CD8-positive, alpha-beta memory T cell (primary cell): ENCODE results near the gene BICC1. TPM values are rescaled to one million over a fixed set of nuclear protein-coding genes. Genes with fewer than 3 reads are reported as not detected.

ENCODE experiments used
- CTCF ChIA-PET: fragments of 350-600 bp; sonication (Branson Sonifier 250); formaldehyde crosslinking; loops from one replicate; lab custom pipeline; 2021; ENCODE audit warnings: antibody characterized with exemption; lab: Charles Lee
- POLR2A ChIA-PET: fragments of 350-600 bp; sonication (Branson Sonifier 250); formaldehyde crosslinking; loops from one replicate; lab custom pipeline; 2021; ENCODE audit warnings: antibody characterized with exemption; lab: Charles Lee
- DNase-seq, 5 donors: peaks; one replicate each; pipeline versions ENCODE4 v3.0.0 to v3.0.0-alpha.2; 2020 to 2022; ENCODE audit warnings: mixed read lengths in 1 of 5
- H3K27ac ChIP-seq: one replicate; pipeline ENCODE4 v1.7.0; 2013; ENCODE audit warnings: low read depth, mild to moderate bottlenecking, low read length, moderate library complexity
- H3K27me3 ChIP-seq: 2 replicates; pipeline ENCODE4 v1.7.0; 2013; ENCODE audit warnings: low read length, mild to moderate bottlenecking; ENCODE audit not compliant: insufficient read depth, poor library complexity, severe bottlenecking
- H3K36me3 ChIP-seq: 2 replicates; pipeline ENCODE4 v1.7.0; 2013; ENCODE audit warnings: mild to moderate bottlenecking, low read length, moderate library complexity; ENCODE audit not compliant: insufficient read depth
- H3K4me1 ChIP-seq: 2 replicates; pipeline ENCODE4 v1.7.0; 2013; ENCODE audit warnings: mild to moderate bottlenecking, low read length, moderate library complexity; ENCODE audit not compliant: insufficient read depth
- H3K4me3 ChIP-seq: 2 replicates; pipeline ENCODE4 v1.7.0; 2013; ENCODE audit warnings: mild to moderate bottlenecking, low read length
- H3K9me3 ChIP-seq: 2 replicates; pipeline ENCODE4 v1.7.0; 2013; ENCODE audit warnings: mild to moderate bottlenecking, low read length
- H3K27ac Mint-ChIP-seq, 8 donors: one replicate each; pipeline ENCODE4 v1.8.0; 2020 to 2021; ENCODE audit warnings: mixed read lengths in 8 of 8, mild to moderate bottlenecking in 6 of 8, inconsistent platforms in 3 of 8, moderate library complexity in 3 of 8
- H3K27me3 Mint-ChIP-seq, 2 donors: one replicate each; pipeline ENCODE4 v1.8.0; 2020 to 2021; ENCODE audit warnings: mixed read lengths in 2 of 2, mild to moderate bottlenecking in 1 of 2, moderate library complexity in 1 of 2
- H3K36me3 Mint-ChIP-seq, 3 donors: one replicate each; pipeline ENCODE4 v1.8.0; 2020 to 2021; ENCODE audit warnings: mixed read lengths in 3 of 3, inconsistent platforms in 1 of 3, mild to moderate bottlenecking in 1 of 3
- H3K4me1 Mint-ChIP-seq, 3 donors: one replicate each; pipeline ENCODE4 v1.8.0; 2020 to 2021; ENCODE audit warnings: mixed read lengths in 3 of 3, inconsistent platforms in 1 of 3, mild to moderate bottlenecking in 1 of 3
- H3K4me3 Mint-ChIP-seq, 7 donors: one replicate each; pipeline ENCODE4 v1.8.0; 2020 to 2021; ENCODE audit warnings: mixed read lengths in 7 of 7, mild to moderate bottlenecking in 6 of 7, moderate library complexity in 4 of 7, inconsistent platforms in 2 of 7
- H3K9me3 Mint-ChIP-seq, 5 donors: one replicate each; pipeline ENCODE4 v1.8.0; 2020 to 2022; ENCODE audit warnings: mixed read lengths in 5 of 5, mild to moderate bottlenecking in 3 of 5, moderate library complexity in 2 of 5, inconsistent platforms in 1 of 5
- polyA plus RNA-seq: library from polyadenylated mRNA; unstranded; fragments of 300-500 nt; fragmentation: Illumina TruSeq; gene quantifications from one replicate; pipeline ENCODE4 v1.2.3, GENCODE V29; 2021
- total RNA-seq, 2 experiments: library from RNA; stranded (reverse); gene quantifications; one replicate each; pipeline ENCODE4 v1.2.3, GENCODE V29; 2021

BICC1 gene
- total and polyA plus RNA-seq, 3 experiments from 2014 or later, result not detected

DNA sequence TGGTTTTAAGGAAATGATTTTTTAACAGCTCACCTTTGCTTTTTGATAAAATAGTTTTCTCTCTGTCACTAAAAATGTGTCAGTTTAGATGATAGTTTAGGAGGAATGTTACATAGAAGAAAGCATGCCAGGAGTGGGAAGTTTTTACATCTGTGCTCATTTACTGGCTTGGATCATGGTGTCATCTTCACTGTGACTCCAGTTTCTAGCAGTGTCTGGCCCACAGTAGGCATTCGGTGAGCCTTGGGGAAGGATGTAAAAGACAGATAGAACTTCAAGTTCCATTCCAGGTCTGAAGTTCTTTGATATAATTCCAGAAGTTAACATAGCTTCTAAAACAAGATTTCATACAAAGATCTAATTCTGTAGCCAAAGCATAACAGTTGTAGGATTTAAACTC, 259.2 kb downstream of the BICC1 start:
- Histone ChIP-seq H3K4me3 (no peak overlapping the region), H3K36me3 (no peaks in the 10 kb centered on the region), H3K9me3 (no peaks in the 10 kb centered on the region), H3K27ac (no peak overlapping the region), H3K4me1 (no peaks in the 10 kb centered on the region), H3K27me3 (no peaks in the 10 kb centered on the region)
- CTCF ChIA-PET, result no interaction called here
- Mint-ChIP-seq H3K4me3 (no peak overlapping the region), H3K27me3 (no peaks in the 10 kb centered on the region), H3K36me3 (peaks cover 0 to 9% (median 2%) of the 10 kb centered on the region in 3 donors), H3K4me1 (no peaks in the 10 kb centered on the region), H3K9me3 (peaks cover 0 to 11% (median 7%) of the 10 kb centered on the region in 5 donors), H3K27ac (no peak overlapping the region)
- no peak for DNase-seq
- POLR2A ChIA-PET, result no interaction called here

- Mint-ChIP-seq H3K27ac (no peak overlapping the region), H3K9me3 (peaks cover 0 to 3% (median 1%) of the 10 kb centered on the region in 5 donors), H3K27me3 (no peaks in the 10 kb centered on the region), H3K4me1 (no peaks in the 10 kb centered on the region), H3K36me3 (peaks cover 0 to 2% (median 2%) of the 10 kb centered on the region in 3 donors), H3K4me3 (no peak overlapping the region)
- Histone ChIP-seq H3K36me3 (no peaks in the 10 kb centered on the region), H3K27me3 (no peaks in the 10 kb centered on the region), H3K4me1 (no peaks in the 10 kb centered on the region), H3K27ac (no peak overlapping the region), H3K4me3 (no peak overlapping the region), H3K9me3 (no peaks in the 10 kb centered on the region)
- POLR2A ChIA-PET, result no interaction called here
- DNase-seq, result no peak
- CTCF ChIA-PET, result no interaction called here
Measured at GRCh38 chr10:58772758-58773157, 260.1 kb downstream of the BICC1 start.

- no peak for DNase-seq
- Histone ChIP-seq H3K9me3 (no peaks in the 10 kb centered on the region), H3K4me3 (no peak overlapping the region), H3K27ac (no peak overlapping the region), H3K27me3 (no peaks in the 10 kb centered on the region), H3K4me1 (no peaks in the 10 kb centered on the region), H3K36me3 (no peaks in the 10 kb centered on the region)
- POLR2A ChIA-PET, result no interaction called here
- Mint-ChIP-seq H3K36me3 (peaks cover 0 to 2% (median 0%) of the 10 kb centered on the region in 3 donors), H3K4me1 (no peaks in the 10 kb centered on the region), H3K4me3 (no peak overlapping the region), H3K27me3 (no peaks in the 10 kb centered on the region), H3K27ac (no peak overlapping the region), H3K9me3 (no peaks in the 10 kb centered on the region)
- CTCF ChIA-PET, result no interaction called here
Measured at GRCh38 chr10:58773341-58773740, 260.7 kb downstream of the BICC1 start.

GRCh38 chr10:58773944-58774343, 261.3 kb downstream of the BICC1 start:
- Mint-ChIP-seq H3K36me3 (peaks cover 0 to 2% (median 0%) of the 10 kb centered on the region in 3 donors), H3K27me3 (no peaks in the 10 kb centered on the region), H3K4me3 (no peak overlapping the region), H3K4me1 (no peaks in the 10 kb centered on the region), H3K27ac (no peak overlapping the region), H3K9me3 (no peaks in the 10 kb centered on the region)
- H3K9me3 ChIP-seq, result no peaks in the 10 kb centered on the region
- H3K27me3 ChIP-seq, result no peaks in the 10 kb centered on the region
- H3K27ac ChIP-seq, result no peak overlapping the region
- ChIA-PET CTCF (no interaction called here), POLR2A (no interaction called here)
- no peak overlapping the region for H3K4me3 ChIP-seq
- H3K4me1 ChIP-seq, result no peaks in the 10 kb centered on the region
- no peak for DNase-seq
- no peaks in the 10 kb centered on the region for H3K36me3 ChIP-seq

DNA sequence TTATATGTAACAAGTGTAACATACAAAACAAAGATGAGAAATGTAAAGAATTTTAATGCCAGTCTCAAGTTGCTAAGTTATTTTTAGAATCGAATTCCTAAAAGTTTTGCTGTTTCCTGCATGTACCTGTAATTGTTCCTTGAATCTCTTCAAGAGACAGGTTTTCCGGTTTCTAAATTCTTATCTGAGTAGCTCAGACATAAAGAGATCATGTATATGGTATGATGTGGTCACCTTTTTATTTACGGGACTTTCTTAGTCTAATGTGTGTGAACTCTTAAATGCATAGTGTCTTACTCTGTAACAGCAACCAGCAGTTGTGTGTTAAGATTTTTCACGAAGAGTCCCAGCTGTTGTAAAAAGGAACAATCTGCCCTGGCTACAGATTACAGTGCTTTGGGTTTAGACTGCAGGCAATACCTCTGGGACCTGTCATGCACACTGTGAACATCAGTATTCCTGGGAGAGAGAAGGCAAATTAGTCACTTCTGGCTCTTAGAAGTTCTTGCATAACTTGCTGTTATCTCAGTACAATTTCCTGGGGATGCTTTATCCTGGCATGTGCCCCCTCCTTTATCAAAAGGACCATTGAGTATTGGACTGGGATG, 263.4 kb downstream of the BICC1 start:
- H3K27ac Mint-ChIP-seq, result no peak overlapping the region
- H3K27me3 ChIP-seq, result no peaks in the 10 kb centered on the region
- H3K36me3 ChIP-seq, result no peaks in the 10 kb centered on the region
- no peaks in the 10 kb centered on the region for H3K4me1 ChIP-seq
- CTCF ChIA-PET, result no interaction called here
- H3K9me3 Mint-ChIP-seq, result no peaks in the 10 kb centered on the region
- no peaks in the 10 kb centered on the region for H3K27me3 Mint-ChIP-seq
- no peaks in the 10 kb centered on the region for H3K9me3 ChIP-seq
- no peak overlapping the region for H3K27ac ChIP-seq
- POLR2A ChIA-PET, result no interaction called here
- H3K36me3 Mint-ChIP-seq, result peaks cover 0 to 2% (median 0%) of the 10 kb centered on the region in 3 donors
- H3K4me1 Mint-ChIP-seq, result no peaks in the 10 kb centered on the region
- no peak overlapping the region for H3K4me3 Mint-ChIP-seq
- no peak for DNase-seq
- H3K4me3 ChIP-seq, result no peak overlapping the region

DNA sequence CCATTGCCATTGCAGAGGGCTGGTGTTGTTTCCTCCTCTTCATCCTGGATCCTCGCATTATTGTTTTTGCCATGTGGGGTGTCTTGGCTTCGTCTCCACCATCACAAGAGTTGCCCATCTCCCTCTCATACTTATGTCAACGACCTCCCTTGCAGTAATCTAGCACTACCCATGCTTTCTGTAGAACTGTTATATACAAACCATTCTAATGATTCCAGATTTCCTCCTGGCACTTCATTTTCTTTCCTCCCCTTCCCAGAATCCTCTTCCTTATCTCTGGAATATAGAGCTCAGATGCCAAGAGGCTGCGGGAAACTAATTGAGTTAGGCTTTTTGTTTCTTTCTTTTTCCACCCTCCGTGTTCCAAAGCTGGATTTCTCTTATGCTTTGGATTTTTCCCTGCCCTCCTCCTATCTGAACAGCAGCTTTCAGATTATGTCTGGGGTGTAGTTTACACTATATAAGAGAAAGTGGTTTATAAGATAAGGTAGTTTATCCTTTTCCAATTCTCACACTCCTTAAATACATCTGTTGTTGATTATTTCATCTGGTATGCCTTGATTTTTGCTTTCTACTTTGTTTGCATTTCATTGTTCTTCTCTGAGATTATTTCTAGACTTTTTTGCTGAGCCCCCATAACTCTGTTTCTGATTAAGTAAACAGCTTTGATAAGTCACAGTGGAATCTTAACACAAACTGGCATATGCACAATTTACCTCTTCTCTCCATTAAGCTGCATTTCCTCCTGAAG, 264.1 kb downstream of the BICC1 start:
- no peak overlapping the region for H3K4me3 Mint-ChIP-seq
- Histone ChIP-seq H3K4me3 (no peak overlapping the region), H3K9me3 (no peaks in the 10 kb centered on the region), H3K4me1 (no peaks in the 10 kb centered on the region), H3K27me3 (no peaks in the 10 kb centered on the region), H3K27ac (no peak overlapping the region), H3K36me3 (no peaks in the 10 kb centered on the region)
- no peak for DNase-seq
- H3K27me3 Mint-ChIP-seq, result no peaks in the 10 kb centered on the region
- POLR2A ChIA-PET, result no interaction called here
- peaks cover 0 to 2% (median 0%) of the 10 kb centered on the region in 3 donors for H3K36me3 Mint-ChIP-seq
- no peaks in the 10 kb centered on the region for H3K9me3 Mint-ChIP-seq
- CTCF ChIA-PET, result no interaction called here
- H3K4me1 Mint-ChIP-seq, result no peaks in the 10 kb centered on the region
- no peak overlapping the region for H3K27ac Mint-ChIP-seq

DNA sequence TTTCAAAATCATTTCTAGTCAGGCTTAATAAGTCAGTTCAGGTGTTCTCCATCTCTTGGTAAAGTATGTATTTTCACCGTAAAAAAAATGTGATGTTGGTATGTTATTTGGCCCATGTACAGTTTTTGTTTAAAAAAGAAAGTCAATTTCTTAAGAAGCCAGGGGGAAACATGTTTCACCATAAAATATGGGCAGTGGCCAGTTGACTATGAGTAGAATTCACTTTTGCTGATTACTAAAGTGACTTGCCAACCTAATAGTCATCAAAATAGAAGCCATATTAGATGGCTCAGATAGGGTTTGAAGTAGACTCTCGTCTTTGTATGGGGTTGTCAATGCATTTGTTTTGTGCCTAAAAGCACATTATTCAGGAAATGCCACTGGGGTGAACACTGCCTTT, 266.3 kb downstream of the BICC1 start:
- H3K36me3 ChIP-seq, result no peaks in the 10 kb centered on the region
- no peak for DNase-seq
- POLR2A ChIA-PET, result no interaction called here
- no peaks in the 10 kb centered on the region for H3K4me1 ChIP-seq
- CTCF ChIA-PET, result no interaction called here
- no peak overlapping the region for H3K27ac Mint-ChIP-seq
- H3K27ac ChIP-seq, result no peak overlapping the region
- no peaks in the 10 kb centered on the region for H3K36me3 Mint-ChIP-seq
- H3K9me3 ChIP-seq, result no peaks in the 10 kb centered on the region
- H3K4me1 Mint-ChIP-seq, result no peaks in the 10 kb centered on the region
- no peaks in the 10 kb centered on the region for H3K27me3 ChIP-seq
- H3K4me3 Mint-ChIP-seq, result no peak overlapping the region
- no peak overlapping the region for H3K4me3 ChIP-seq
- H3K27me3 Mint-ChIP-seq, result no peaks in the 10 kb centered on the region
- H3K9me3 Mint-ChIP-seq, result no peaks in the 10 kb centered on the region

DNA sequence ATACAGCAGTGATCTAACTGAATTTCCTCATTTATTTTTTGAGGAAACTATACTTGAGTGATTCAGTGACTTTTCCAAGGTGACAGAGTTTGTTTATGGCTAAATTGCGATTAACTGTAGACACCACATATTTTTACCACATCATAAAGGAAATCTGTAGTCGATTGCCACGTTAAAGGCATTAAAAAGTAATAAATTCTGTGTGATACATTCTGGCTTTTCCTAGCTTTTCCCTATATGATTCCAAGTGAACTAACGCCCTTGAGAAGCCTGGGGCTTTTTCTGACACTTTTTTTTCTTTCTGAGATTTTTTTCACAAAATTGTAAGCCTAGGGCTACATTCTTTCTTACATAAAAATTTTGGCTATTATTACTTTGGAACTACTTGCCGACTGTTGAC, 266.9 kb downstream of the BICC1 start:
- Mint-ChIP-seq H3K27ac (no peak overlapping the region), H3K36me3 (no peaks in the 10 kb centered on the region), H3K9me3 (no peaks in the 10 kb centered on the region), H3K27me3 (no peaks in the 10 kb centered on the region), H3K4me3 (no peak overlapping the region), H3K4me1 (no peaks in the 10 kb centered on the region)
- no peaks in the 10 kb centered on the region for H3K4me1 ChIP-seq
- CTCF ChIA-PET, result no interaction called here
- H3K9me3 ChIP-seq, result no peaks in the 10 kb centered on the region
- no peaks in the 10 kb centered on the region for H3K27me3 ChIP-seq
- H3K27ac ChIP-seq, result no peak overlapping the region
- no peak for DNase-seq
- POLR2A ChIA-PET, result no interaction called here
- no peak overlapping the region for H3K4me3 ChIP-seq
- no peaks in the 10 kb centered on the region for H3K36me3 ChIP-seq
